Activated naive CD4-positive, alpha-beta T cell treated with anti-CD3 and anti-CD28 coated beads, Interleukin-2, amount 50 U/mL, for 24 hours (primary cell): Measurements from ENCODE around the gene BRME1.

Experiments
- H3K27ac Mint-ChIP-seq: one replicate; pipeline ENCODE4 v1.8.0; 2021; ENCODE audit warnings: mild to moderate bottlenecking, mixed read lengths
- H3K27me3 Mint-ChIP-seq: one replicate; pipeline ENCODE4 v1.8.0; 2021; ENCODE audit warnings: mixed read lengths
- H3K36me3 Mint-ChIP-seq: one replicate; pipeline ENCODE4 v1.8.0; 2021; ENCODE audit warnings: mixed read lengths
- H3K4me1 Mint-ChIP-seq: one replicate; pipeline ENCODE4 v1.8.0; 2021; ENCODE audit warnings: mixed read lengths
- H3K4me3 Mint-ChIP-seq: one replicate; pipeline ENCODE4 v1.8.0; 2021; ENCODE audit warnings: mild to moderate bottlenecking, mixed read lengths
- H3K9me3 Mint-ChIP-seq: one replicate; pipeline ENCODE4 v1.8.0; 2021; ENCODE audit warnings: mixed read lengths

The BRME1 gene

GRCh38 chr19:13839130-13839937, 66.6 kb downstream of the BRME1 start:
- H3K4me3 Mint-ChIP-seq, result peak overlapping the region; percentile 94
- H3K36me3 Mint-ChIP-seq, result peaks cover 3% of the 10 kb centered on the region
- no peaks in the 10 kb centered on the region for H3K9me3 Mint-ChIP-seq
- H3K4me1 Mint-ChIP-seq, result peaks cover 45% of the 10 kb centered on the region
- H3K27me3 Mint-ChIP-seq, result no peaks in the 10 kb centered on the region
- peak overlapping the region; percentile 93 for H3K27ac Mint-ChIP-seq

GRCh38 chr19:13838435-13839129, 67.3 kb downstream of the BRME1 start:
- Mint-ChIP-seq H3K27ac (peak overlapping the region; percentile 93), H3K9me3 (no peaks in the 10 kb centered on the region), H3K36me3 (peaks cover 3% of the 10 kb centered on the region), H3K4me1 (peaks cover 44% of the 10 kb centered on the region), H3K27me3 (no peaks in the 10 kb centered on the region), H3K4me3 (peak overlapping the region; percentile 94)

GRCh38 chr19:13835791-13836723, 69.9 kb downstream of the BRME1 start:
- H3K27ac Mint-ChIP-seq, result peak overlapping the region; percentile 87
- peaks cover 43% of the 10 kb centered on the region for H3K4me1 Mint-ChIP-seq
- no peaks in the 10 kb centered on the region for H3K27me3 Mint-ChIP-seq

GRCh38 chr19:13834244-13835069, 71.5 kb downstream of the BRME1 start:
- H3K27me3 Mint-ChIP-seq, result no peaks in the 10 kb centered on the region
- peaks cover 32% of the 10 kb centered on the region for H3K4me1 Mint-ChIP-seq
- H3K36me3 Mint-ChIP-seq, result peaks cover 3% of the 10 kb centered on the region
- H3K9me3 Mint-ChIP-seq, result no peaks in the 10 kb centered on the region
- peak overlapping the region; percentile 79 for H3K4me3 Mint-ChIP-seq
- H3K27ac Mint-ChIP-seq, result peak overlapping the region; percentile 68

More at GRCh38 chr19:13835791-13836723, 69.9 kb downstream of the BRME1 start:
- peak overlapping the region; percentile 74 for H3K4me3 Mint-ChIP-seq
- H3K9me3 Mint-ChIP-seq, result no peaks in the 10 kb centered on the region
- peaks cover 3% of the 10 kb centered on the region for H3K36me3 Mint-ChIP-seq

DNA sequence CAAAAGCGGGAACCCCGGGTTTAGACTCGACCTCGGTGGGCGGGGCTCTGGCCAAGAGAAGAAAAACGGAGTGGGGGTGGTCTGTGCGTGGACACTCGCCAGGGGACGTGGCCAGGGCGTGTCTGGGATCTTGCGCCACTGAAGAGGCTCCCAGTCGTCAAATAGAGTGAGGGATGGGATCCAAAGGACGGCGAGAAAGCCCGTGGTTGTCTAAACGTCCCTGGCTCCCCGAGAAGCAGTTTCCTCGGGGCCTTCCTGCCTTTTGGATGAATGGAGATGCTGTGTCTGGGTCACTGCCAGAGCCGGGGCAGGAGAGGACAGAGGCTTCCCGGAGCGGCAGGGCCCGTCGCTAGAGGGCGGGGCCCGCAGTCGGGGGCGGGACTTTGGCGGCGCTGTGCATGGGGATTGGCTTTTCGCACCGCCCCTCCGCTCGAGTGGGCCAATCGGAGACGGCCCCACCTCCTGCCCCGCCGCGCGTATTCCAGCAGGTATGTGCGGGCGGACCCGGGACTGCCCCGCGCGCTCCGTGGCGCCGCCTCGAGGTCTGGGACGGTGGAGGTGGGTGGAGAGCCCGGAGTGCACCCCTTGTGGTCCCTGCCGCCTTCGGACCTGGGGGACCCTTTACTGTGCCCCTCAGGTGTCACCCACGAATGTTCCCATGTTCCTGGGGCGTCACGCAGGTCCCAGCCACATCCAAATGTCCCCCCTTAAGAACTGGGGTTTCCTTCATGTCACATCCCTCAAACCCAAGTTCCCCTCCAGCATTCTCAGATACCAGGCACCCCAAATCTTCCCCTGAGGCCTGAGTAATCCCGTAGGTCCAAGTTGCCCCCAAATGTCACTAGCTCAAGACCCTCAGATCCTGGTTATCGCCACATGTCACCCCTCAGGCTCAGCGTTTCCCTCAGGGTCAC, 72.3 kb downstream of the BRME1 start:
- Mint-ChIP-seq H3K4me3 (peak overlapping the region; percentile 86), H3K27ac (peak overlapping the region; percentile 84), H3K4me1 (peaks cover 29% of the 10 kb centered on the region), H3K27me3 (no peaks in the 10 kb centered on the region), H3K9me3 (no peaks in the 10 kb centered on the region), H3K36me3 (peaks cover 3% of the 10 kb centered on the region)
